GM08714 (cell line): ENCODE data around the gene MAP4K2.

ENCODE experiments used
- H3K4me3 ChIP-seq: fragments of 200-500 bp; sonication (Bioruptor generic); 2 replicates; pipeline ENCODE4 v1.5.1; 2014; ENCODE audit warnings: mild to moderate bottlenecking, low read length, inconsistent platforms
- ZNF274 ChIP-seq: IDR thresholded peaks from 2 replicates; pipeline ENCODE4 v1.6.1; 2012; ENCODE audit warnings: mild to moderate bottlenecking, low read depth, low read length

The MAP4K2 gene

DNA sequence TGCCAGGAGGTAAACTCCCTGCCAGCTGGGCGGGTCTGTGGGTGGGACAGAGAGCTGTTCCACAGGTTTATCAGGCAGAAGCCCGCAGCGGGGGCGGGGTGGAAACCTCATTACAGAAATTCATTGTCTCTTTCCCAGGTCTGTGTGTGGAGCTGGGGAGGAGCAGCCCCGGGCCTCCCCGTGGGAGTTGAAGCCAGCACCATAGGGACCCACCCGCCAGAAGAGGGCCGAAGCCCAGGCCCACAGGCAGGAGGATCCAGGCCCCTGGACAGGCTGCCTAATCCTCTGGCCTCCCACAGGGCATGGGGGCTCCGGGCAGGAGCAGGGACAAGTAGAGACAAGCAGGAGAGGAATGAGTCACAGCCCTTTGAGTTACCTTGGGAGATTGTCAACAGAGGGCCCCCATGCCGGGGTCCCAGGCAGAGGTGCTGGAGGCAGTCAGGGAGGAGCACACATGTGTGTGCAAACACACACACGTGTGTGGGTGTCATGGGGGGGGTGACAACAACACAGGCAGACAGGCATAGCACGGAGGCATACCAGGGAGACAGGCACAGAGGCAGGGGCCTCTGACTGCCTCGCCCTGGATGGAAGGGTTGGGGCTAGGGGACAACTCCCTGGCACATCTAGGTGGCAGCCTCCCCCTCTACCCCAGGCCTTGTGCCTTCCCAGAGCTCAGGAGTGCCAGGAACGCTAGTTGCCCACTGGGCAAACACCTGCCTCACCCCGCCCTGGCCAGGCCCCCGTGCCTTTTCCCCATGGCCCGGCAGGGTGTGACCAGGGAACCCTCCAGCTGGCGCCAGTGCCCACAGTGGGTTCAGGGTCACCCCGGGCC, 40.1 kb upstream of the MAP4K2 start:
- no peak for TF ChIP-seq ZNF274
- H3K4me3 ChIP-seq = no peak overlapping the region

DNA sequence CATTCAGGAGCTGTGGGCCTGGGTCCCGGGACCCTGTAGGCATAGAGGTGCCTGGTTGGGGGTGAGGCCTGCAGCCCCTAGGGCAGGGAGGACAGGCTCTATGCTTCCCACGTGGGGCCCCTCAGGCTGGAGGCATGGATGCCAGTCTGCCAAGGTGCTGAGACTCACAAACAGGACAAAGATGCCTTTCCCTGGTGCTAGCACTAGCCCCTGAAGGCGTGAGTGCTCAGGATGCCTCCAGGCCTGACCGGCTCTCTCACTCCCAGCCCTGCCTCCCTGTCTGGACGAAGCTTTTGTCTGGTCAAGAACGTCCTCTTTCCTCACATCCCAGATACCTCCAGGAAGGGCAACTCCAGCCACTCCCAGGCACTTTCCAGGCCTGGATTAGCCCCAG, 39.3 kb upstream of the MAP4K2 start:
- no peak overlapping the region for H3K4me3 ChIP-seq
- TF ChIP-seq ZNF274 = no peak

DNA sequence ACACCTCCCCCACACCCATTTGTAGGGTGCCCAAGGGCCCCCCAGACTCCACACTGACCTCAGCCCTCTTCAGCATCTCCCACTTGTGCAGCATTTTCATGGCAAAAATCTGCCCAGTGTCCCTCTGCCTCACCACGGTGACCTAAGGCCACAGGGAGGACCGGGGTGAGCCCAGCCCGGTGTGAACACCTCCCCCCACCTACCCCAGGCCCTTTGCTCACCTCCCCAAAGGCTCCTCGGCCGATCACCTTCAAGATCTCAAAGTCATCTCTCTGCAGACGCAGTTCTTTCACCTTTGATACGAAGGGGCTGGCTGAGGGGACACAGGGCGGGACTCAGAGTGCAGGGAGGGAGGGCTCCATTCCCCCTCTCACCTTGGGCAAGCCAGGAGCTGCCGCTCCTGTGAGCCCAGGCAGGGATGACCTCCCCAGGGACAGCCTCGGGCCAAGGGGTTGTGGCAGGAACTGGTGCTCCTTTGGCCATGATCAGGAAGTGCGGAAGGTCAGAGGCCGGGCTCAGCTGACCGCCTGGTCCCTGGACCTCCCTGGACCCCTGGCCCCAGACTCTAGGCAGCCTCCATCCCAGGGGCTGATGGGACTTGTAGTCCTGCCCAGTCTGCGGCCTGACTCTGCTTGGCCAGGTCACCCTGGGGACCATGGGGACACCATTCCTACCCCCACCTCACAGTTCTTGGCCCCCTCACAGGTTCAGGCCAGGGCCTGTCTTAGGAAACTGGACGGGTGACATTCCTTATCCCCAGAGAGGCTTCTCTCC, 38.8 kb upstream of the MAP4K2 start:
- no peak overlapping the region for H3K4me3 ChIP-seq
- no peak for TF ChIP-seq ZNF274

DNA sequence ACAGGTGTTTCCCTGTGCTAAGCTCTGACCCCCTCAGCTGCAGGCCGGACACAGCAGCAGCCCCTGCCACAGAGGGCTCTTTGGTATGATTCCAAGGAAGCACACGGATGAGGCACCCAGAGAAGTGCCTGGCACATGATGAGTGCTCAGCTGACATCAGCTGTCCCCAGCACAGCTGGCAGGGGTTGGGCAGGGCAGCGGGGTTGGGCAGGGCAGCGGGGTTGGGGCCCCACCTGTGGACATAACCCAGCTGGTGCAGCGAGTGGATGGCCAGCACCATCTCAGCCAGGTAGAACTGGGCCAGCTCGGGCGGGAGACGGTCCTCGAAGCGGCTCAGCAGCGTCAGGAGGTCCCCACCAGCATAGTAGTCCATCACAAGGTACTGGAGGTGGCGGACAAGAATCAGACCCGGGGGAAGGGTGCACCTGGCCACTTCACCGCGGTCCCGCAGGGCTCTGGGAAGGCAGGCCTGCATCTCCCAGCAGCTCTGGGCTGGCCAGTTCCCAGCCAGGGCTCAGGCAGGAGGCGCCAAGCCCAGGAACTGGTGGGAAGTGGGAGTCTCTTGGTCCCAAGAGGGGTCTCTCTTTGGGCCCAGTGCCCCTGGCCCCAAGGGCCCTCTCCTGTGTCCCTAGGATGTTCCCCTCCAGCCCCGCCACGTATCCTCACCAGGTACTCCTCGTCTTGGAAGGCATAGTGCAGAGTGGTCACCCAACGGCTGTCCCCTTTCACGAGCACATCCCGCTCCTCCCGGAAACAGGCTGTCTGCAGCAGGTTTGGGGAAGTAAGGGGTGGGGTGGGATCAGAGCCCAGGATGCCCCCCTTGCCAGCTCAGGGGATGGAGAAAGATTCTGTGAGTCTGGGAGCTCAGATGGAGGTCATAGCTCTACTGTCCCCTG, 37.1 kb upstream of the MAP4K2 start:
- no peak for TF ChIP-seq ZNF274

DNA sequence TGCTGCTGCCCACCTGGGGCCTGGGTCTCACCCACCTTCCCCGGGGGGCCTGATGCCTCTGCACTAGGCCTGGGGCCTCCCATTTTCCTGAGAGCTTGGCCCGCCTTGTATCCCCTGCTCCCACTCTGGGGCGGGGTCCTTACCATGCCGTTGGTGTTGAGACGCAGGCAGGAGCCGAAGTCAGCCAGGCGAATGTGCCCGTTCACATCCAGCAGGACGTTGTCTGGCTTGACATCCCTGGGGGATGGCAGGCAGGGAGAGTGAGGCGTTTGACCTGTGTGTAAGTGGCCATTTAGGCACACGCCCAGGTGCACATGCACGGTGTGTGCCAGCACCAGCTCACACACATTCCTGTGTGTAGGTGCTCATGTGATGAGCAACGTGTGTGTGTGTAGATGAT, 36.3 kb upstream of the MAP4K2 start:
- H3K4me3 ChIP-seq = no peak overlapping the region

More for the DNA sequence above, 37.1 kb upstream of the MAP4K2 start:
- no peak overlapping the region for H3K4me3 ChIP-seq

DNA sequence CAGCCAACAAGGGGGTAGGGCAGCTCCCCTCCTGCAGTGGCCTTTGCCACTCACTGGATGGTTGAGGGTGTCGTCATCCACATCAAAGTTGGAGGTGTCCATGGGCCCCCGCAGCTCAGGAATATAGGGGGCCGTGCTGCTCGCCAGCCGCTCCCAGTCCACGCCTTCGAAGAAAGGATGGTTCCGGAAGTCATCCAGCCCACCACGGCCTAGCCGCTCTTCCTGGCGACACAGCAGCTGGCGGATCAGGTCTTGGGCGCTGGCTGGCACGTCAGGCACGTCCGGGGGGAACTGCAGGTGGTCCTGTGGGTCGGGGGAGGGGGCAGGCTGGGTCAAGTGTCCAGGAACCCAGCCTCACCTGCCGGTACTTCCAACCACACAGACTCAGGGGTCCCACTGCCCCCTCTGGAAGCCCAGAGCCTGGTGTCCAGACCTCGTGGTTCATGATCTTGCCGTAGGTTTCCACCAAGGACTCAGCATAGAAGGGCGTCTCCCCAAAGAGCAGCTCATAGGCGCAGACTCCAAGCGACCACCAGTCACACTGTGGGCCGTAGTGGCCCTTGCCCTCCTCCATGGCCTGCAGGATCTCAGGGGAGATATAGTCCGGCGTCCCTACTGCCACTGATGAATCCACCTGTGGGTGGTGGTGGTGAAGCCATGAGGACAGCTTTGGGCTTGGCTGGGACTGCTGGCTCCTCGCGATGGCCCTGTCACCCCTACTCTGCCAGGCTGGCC, 35.8 kb upstream of the MAP4K2 start:
- TF ChIP-seq ZNF274 = no peak
- H3K4me3 ChIP-seq = no peak overlapping the region

More for the DNA sequence above, 36.3 kb upstream of the MAP4K2 start:
- TF ChIP-seq ZNF274 = no peak

DNA sequence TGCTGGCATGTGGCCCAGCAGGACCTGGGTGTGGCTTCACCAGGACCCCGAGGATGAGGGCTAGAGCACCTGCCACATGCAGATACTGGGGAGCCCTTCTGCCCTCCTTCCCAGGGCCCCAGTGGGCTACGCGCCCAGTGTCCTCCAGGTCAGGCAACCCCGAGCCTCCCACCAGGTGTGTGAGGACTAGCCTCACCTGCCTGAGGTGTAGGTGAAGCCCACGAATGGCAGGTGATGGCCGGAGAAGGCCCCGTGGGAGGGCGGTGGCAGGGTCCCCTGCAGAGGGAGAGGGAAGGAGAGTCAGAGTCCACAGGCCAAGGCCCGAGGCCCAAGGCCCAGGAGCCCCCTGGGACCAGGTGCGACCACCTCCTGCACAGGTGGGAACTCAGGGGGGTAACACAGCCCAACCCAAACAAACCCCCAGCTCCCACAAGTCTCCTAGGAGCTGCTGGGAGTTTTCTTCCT, 34.9 kb upstream of the MAP4K2 start:
- H3K4me3 ChIP-seq = no peak overlapping the region
- TF ChIP-seq ZNF274 = no peak

DNA sequence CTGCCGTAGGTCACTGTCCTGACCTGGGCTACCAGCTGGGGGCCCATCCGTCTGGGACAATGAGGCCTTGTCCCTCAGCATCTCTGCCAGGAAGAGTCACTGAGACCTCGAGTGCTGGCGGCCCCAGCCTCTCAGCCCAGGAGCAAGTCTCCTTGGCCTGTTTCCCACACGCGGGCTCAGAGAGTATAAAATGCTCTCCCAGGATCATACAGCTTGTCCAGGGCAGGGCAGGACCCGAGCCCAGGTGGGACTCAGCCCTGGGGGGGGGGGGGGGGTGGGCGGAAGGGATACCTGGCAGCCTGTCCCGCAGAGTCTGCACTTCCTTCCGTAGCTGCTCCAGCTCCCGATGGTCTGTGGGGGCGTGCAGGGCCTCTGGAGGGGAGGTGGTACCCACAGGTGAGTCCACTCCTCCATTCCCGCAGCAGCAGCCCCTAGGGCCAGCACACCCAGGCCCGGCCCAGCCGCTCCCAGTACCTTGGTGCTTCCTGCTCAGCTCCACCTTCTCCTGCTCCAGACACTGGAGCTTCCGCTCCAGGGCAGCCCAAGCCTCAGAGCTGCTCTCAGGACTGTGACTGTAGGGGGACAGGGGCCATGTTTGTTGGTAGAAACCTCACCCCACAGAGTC, 33.5 kb upstream of the MAP4K2 start:
- no peak for TF ChIP-seq ZNF274
- no peak overlapping the region for H3K4me3 ChIP-seq

DNA sequence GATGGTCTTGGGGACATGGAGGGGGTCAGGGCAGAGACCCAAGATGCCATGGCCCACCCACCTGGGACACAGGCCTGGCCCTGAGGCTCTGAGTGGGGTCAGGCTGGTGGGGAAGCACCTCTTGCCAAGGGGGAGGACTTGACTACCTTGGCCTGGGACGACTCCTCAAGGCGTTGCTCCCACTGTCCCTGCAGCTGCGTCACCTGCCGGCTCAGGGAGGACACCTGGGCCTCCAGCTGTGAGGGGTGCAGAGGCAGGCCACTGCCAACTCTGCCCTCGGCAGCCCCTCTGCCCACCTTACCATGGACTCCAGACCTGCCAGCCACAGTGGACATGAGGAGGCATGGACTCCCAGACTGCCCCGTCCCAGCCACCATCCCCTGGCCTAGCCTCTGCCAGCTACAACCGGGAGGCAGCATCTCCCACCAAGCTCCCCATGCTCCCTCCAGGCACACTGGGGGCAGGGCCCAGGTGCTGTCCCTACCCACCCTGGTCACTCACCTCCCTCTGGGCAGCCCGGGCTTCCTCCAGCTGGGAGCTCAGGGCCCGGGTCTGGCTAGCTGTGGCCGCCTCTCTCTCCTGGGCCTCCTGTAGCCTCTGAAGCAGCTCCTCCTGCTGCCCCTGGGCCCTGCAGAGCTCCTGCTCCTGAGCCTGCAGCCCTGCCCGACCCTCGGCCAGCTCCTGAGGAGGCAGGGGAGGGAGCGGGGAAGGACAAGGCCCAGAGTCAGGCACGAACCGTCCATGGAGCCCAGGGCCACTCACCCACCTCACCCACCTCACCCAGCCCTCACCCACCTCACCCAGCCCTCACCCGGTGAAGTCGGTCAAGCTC, 32.8 kb upstream of the MAP4K2 start:
- H3K4me3 ChIP-seq = no peak overlapping the region
- TF ChIP-seq ZNF274 = no peak

DNA sequence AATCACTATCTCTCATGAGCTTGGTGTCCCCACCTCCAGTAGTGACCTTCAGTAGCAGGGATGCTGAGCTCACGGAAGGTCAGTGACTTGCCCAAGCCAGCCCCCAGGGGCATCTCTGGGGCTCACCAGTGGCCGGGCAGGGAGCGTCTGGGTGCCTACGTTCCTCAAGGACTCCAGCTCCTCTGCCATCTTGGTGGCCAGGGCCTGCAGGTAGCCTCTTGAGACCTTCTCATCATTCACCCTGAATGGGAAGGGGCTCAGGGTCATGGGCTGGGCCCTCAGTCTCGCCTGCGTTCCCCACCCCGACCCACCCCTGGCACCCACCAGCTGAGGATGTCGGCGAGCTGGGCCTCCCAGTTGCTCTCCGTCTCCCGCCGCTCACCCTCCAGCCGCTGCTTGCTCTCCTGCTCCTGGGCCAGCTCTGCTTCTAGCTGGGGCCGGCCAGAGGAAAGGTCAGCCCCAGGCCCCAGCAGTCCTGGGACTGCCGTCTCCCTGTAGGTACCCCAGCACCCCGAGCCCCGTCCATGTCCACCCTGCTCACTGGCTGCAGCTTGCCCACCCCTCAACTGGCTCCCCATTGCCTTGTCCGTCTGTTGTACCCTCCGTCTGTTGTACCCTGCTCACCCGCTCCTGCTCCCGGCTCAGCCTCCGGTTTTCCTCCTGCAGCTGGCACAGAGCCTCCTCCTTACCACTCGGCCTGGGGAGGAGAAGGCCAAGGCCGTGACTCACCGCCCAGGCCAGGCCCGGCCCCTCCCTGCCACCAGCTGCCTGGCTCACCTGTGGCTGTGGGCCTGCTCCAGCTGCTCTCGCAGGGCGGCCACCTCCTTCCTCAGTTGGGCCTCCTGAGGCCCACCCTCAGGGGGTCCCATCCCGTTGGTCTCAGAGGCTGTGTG, 32.0 kb upstream of the MAP4K2 start:
- H3K4me3 ChIP-seq = no peak overlapping the region
- no peak for TF ChIP-seq ZNF274

DNA sequence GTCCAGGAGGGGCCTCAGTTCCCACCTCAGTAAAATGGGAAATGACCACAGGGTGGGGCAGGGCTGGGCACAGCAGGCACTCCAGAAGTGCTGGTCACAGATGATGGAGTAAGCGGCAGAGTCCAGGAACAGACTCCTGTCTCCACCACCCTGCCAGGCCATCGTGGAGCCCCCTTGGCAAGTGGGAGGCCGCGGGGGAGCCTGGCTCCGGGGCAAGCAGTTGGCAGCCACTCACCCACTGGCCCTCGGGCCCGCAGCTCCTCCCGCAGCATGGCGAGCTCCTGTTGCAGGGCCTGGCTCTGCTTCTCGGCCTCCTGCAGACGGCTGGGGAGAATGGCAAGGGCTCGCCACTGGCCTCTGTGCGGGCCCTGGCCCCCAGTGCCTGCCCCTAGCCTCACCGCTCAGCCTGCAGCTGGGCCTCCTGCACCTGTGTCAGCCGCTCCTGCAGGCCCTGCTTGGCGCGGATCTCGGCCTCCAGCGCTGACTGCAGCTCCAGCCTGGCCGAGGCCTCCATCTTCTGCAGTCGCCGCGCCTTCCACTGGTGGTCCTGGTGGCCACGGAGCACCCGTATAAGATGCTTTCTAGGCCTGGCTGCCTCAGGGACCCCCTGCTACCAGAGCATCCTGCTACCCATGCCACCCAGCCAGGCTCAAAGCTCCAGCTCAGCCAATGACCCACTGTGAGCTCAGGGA, 31.2 kb upstream of the MAP4K2 start:
- H3K4me3 ChIP-seq = no peak overlapping the region
- TF ChIP-seq ZNF274 = no peak

DNA sequence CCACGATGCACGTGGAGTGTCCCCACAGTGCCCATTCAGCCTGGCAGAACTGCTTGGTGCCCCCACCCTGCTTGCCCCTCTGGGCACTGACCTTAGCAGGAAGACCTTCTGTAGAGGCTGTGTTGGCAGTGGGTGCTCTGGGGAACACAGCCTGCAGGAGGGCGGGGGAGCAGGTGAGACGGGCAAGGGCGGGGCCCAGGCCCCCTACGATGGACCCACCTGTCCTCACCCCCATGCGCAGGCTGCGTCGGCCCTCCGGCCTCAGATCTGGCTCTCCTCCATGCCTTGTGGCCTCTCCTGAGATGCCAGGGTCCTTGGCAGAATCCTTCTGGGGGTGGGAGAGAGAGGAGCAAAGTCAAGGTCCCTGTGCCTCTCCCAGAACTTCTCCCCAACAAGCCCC, 30.5 kb upstream of the MAP4K2 start:
- no peak for TF ChIP-seq ZNF274

More for the DNA sequence above, 30.5 kb upstream of the MAP4K2 start:
- no peak overlapping the region for H3K4me3 ChIP-seq
